HepG2 (cell line): ENCODE results near the gene PRPF4. TPM values are rescaled to one million over a fixed set of nuclear protein-coding genes. Genes with fewer than 3 reads are reported as not detected.

Experiments
- NFIC ChIP-seq: IDR thresholded peaks from 2 replicates; pipeline ENCODE4 v1.6.1; 2012; ENCODE audit warnings: mild to moderate bottlenecking, low read length, inconsistent platforms
- REST ChIP-seq, 2 experiments: IDR thresholded peaks; 2 replicates each; pipeline ENCODE4 v1.6.1; 2011 to 2012; ENCODE audit warnings: low read length in 2 of 2, borderline replicate concordance in 1 of 2, low read depth in 1 of 2, mild to moderate bottlenecking in 1 of 2, moderate library complexity in 1 of 2
- RFX5 ChIP-seq: IDR thresholded peaks from 2 replicates; pipeline ENCODE4 v1.6.1; 2011; ENCODE audit warnings: low read depth, low read length, improper control_type of control experiment
- SIX1 ChIP-seq: sonication (generic); formaldehyde crosslinking; IDR thresholded peaks from 2 replicates; pipeline ENCODE4 v1.4.0; 2020; ENCODE audit warnings: missing genetic modification reagents, borderline replicate concordance
- SMAD1 ChIP-seq: sonication (generic); formaldehyde crosslinking; IDR thresholded peaks from 2 replicates; pipeline ENCODE4 v1.4.0; 2020; ENCODE audit warnings: missing genetic modification reagents, low read depth, mild to moderate bottlenecking, borderline replicate concordance
- SMAD9 ChIP-seq: sonication (generic); formaldehyde crosslinking; IDR thresholded peaks from 2 replicates; pipeline ENCODE4 v1.5.1; 2020; ENCODE audit warnings: mild to moderate bottlenecking, missing genetic modification reagents
- SRF ChIP-seq: IDR thresholded peaks from 2 replicates; pipeline ENCODE4 v1.6.1; 2011; ENCODE audit warnings: mild to moderate bottlenecking, low read depth, low read length, moderate library complexity
- U2AF1 ChIP-seq: fragments of 200-400 bp; formaldehyde crosslinking; optimal IDR thresholded peaks from 2 replicates; pipeline ENCODE3; 2017; ENCODE audit warnings: mild to moderate bottlenecking, low read depth, low read length
- YEATS4 ChIP-seq: sonication (generic); formaldehyde crosslinking; IDR thresholded peaks from 2 replicates; pipeline ENCODE4 v1.4.0; 2020; ENCODE audit warnings: missing genetic modification reagents, borderline replicate concordance
- ZNF552 ChIP-seq: sonication (generic); formaldehyde crosslinking; IDR thresholded peaks from 2 replicates; pipeline ENCODE4 v1.9.0; 2022; ENCODE audit warnings: missing genetic modification reagents, mild to moderate bottlenecking, borderline replicate concordance
- ZNF883 ChIP-seq: sonication (generic); formaldehyde crosslinking; IDR thresholded peaks from 2 replicates; pipeline ENCODE4 v1.5.1; 2020; ENCODE audit warnings: mild to moderate bottlenecking, missing genetic modification reagents; ENCODE audit errors: not compliant biosample characterization
- ZSCAN9 ChIP-seq: IDR thresholded peaks from 2 replicates; pipeline ENCODE4 v1.6.1; 2016; ENCODE audit warnings: borderline replicate concordance
- polyA plus RNA-seq, 8 experiments: library from polyadenylated mRNA; depleted of rRNA in 3 of 8; stranded (reverse) in 7 of 8; unstranded in 1 of 8; fragments of >200 nt; fragmentation: Illumina TruSeq in 4 of 8; extraction: Trizol in 4 of 8; gene quantifications; 2 replicates each; pipeline versions ENCODE4 v1.2.1 to v1.2.3, GENCODE V29; 2011 to 2016; ENCODE audit warnings: low read depth in 4 of 8, missing spikeins in 1 of 8, mixed read lengths in 1 of 8; ENCODE audit not compliant: insufficient read depth in 1 of 8
- total RNA-seq, 5 experiments: library from RNA; depleted of rRNA; stranded (reverse); fragments of >200 nt; fragmentation: Illumina TruSeq; extraction: Trizol; gene quantifications; 2 replicates each; pipeline ENCODE4 v1.2.3, GENCODE V29; 2016; ENCODE audit warnings: low read depth in 1 of 5
- TF ChIP-seq, protein P1 (sequence below): sonication (generic); formaldehyde crosslinking; IDR thresholded peaks from 2 replicates; pipeline ENCODE4 v1.5.1; 2020; ENCODE audit warnings: mild to moderate bottlenecking, missing genetic modification reagents, moderate library complexity

Gene PRPF4
- total and polyA plus RNA-seq, 2 of the 13 experiments (the other 11 are each of a cell fraction or from before 2014, with no cell fraction given), result 10.3 to 49.0 TPM

DNA sequence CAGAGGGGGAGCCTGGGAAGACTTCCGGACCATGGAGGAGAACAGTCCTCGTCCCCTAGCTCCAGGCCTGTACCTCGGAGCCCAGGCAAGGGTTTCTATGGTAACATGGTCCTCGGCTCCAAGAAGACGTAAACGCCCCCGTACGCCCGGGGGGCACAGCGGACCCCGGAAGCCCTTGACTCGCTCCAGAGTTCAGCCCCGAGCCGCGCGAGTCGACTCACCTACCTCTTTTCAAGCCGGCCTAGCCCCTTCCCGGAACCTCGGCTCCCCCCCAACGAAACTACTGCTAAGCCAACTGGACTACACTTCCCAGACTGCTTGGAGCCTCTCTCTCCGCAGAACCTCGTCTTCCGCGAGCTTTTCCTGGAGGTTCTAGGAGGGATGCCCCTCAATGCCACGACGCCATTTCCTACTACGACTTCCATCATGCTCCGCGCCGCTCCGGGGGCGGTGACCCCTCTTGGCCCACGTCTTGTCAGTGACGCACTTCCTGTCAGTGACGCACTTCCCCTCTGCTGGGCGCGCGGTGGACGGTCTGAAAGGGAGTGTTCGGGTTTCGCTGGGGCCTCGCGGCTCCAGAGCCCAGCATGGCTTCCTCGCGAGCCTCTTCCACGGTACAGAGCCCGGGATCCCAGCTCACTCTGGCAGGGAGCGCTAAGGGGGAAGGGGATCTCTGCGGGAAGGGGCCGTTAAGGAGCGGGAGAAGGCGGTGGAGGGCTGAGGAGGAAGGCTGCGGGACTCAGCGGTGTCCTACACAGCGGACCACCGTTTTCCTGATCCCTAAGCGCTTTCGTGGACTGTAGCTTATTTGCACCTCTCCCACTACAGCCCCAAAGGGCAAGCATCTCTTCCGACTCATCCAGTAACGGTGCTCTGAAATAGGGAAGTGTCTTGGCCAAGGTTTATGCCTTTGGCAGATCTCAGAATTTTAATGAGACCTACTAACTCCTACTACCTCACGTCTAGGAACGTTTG, at the start of gene PRPF4, which contains the start of gene CDC26 (continued):
- TF ChIP-seq RFX5 (peak; percentile 51; the same call in 1 of the 2 replicates), SMAD1 (CRISPR knock-in tag) (peak; percentile 82; the same call in 1 of the 2 replicates), REST (IDR thresholded peaks at IDR 0.05; ENCODE audit: borderline replicate concordance in 1 of 2, low read depth in 1 of 2, low read length in 2 of 2) (no peak; a peak in 1 of 4 replicates), ZNF552 (CRISPR knock-in tag) (peak; percentile 8; the same call in 1 of the 2 replicates), ZSCAN9 (CRISPR knock-in tag) (no peak), YEATS4 (CRISPR knock-in tag) (peak; percentile 65; the same call in 1 of the 2 replicates), U2AF1 (no peak), SMAD9 (0 out of 2 replicates have a peak, but pooled peaks have one; percentile 37), NFIC (no peak; the same call in 1 of the 2 replicates), SIX1 (peak; percentile 39; the same call in 1 of the 2 replicates), ZNF883 (CRISPR knock-in tag) (peak; percentile 67), SRF (no peak)
- TF ChIP-seq, protein P1, sequence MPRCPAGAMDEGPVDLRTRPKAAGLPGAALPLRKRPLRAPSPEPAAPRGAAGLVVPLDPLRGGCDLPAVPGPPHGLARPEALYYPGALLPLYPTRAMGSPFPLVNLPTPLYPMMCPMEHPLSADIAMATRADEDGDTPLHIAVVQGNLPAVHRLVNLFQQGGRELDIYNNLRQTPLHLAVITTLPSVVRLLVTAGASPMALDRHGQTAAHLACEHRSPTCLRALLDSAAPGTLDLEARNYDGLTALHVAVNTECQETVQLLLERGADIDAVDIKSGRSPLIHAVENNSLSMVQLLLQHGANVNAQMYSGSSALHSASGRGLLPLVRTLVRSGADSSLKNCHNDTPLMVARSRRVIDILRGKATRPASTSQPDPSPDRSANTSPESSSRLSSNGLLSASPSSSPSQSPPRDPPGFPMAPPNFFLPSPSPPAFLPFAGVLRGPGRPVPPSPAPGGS (CRISPR knock-in tag), result peak; percentile 69; the same call in 1 of the 2 replicates
